Measurements from ENCODE around the gene ICAM2. TPM values are rescaled to one million over a fixed set of nuclear protein-coding genes. Genes with fewer than 3 reads are reported as not detected.
"Not testable (repeated sequence)": the region's sequence is repeated elsewhere in the genome, so short reads cannot be mapped to it uniquely, and the experiment has no call there.

Gene ICAM2
- total RNA-seq, 3 donors from 2014 or later: 6.9 to 14.2 (median 10.3) TPM

- H3K4me3 ChIP-seq: no peak overlapping the region
- no peaks in the 10 kb centered on the region for H3K9me3 ChIP-seq
- intact Hi-C loops (cut with DNase I, micrococcal nuclease): loop anchor here in 1 of 2 donors (5.0 to 10.0 kb wide), 2 partner anchors 84 to 103 kb away; partner anchors contain the start of gene ERN1
- peak in 2 of 3 donors; percentile 57 to 90 for DNase-seq
- no peaks in the 10 kb centered on the region for H3K36me3 ChIP-seq (ENCODE audit: low read depth)
- peak; percentile 65 for ATAC-seq
- TF ChIP-seq CTCF (IDR thresholded peaks at IDR 0.05): peak; percentile 37
- peaks cover 6% of the 10 kb centered on the region for H3K4me1 ChIP-seq (ENCODE audit: low read depth)
These were observed 8.5 kb upstream of the ICAM2 start for GRCh38 chr17:64028874-64029464.

- peak; percentile 79 to 93 (median 86) for DNase-seq
- H3K4me3 ChIP-seq: no peak overlapping the region
- intact Hi-C loops (cut with DNase I, micrococcal nuclease): loop anchor here (2.0 to 10.0 kb wide), 3 partner anchors 81 to 109 kb away; partner anchors contain the start of gene ERN1 (in 1 of the 2)
- peak; percentile 83 for TF ChIP-seq CTCF (IDR thresholded peaks at IDR 0.05)
- ATAC-seq: peak; percentile 94
- H3K9me3 ChIP-seq: no peaks in the 10 kb centered on the region
- H3K4me1 ChIP-seq (ENCODE audit: low read depth): peaks cover 6% of the 10 kb centered on the region
- no peaks in the 10 kb centered on the region for H3K36me3 ChIP-seq (ENCODE audit: low read depth)
These were observed 5.4 kb upstream of the ICAM2 start for GRCh38 chr17:64025732-64026294.

- no peak for TF ChIP-seq CTCF (IDR thresholded peaks at IDR 0.05)
- H3K9me3 ChIP-seq: no peaks in the 10 kb centered on the region
- intact Hi-C loops (cut with DNase I, micrococcal nuclease): loop anchor here in 1 of 2 donors (5.0 to 10.0 kb wide), 2 partner anchors 80 to 107 kb away; partner anchors contain the start of gene ERN1
- DNase-seq (peak in 1 of 3 donors; percentile 23), ATAC-seq (peak; percentile 35)
- peaks cover 6% of the 10 kb centered on the region for H3K4me1 ChIP-seq (ENCODE audit: low read depth)
- H3K4me3 ChIP-seq: no peak overlapping the region
- H3K36me3 ChIP-seq (ENCODE audit: low read depth): no peaks in the 10 kb centered on the region
These were observed 4.6 kb upstream of the ICAM2 start for GRCh38 chr17:64024781-64025731.

GRCh38 chr17:64024215-64024654, 3.8 kb upstream of the ICAM2 start:
- DNase-seq (peak in 1 of 3 donors; percentile 0), ATAC-seq (no peak)
- peaks cover 6% of the 10 kb centered on the region for H3K4me1 ChIP-seq (ENCODE audit: low read depth)
- intact Hi-C loops (cut with DNase I, micrococcal nuclease): loop anchor here in 1 of 2 donors (10.0 kb wide), 1 partner anchor 79 kb away; no protein-coding TSS in a partner anchor
- no peak overlapping the region for H3K4me3 ChIP-seq
- H3K9me3 ChIP-seq: no peaks in the 10 kb centered on the region
- TF ChIP-seq CTCF (IDR thresholded peaks at IDR 0.05): no peak
- H3K36me3 ChIP-seq (ENCODE audit: low read depth): no peaks in the 10 kb centered on the region

- no peak for TF ChIP-seq CTCF (IDR thresholded peaks at IDR 0.05)
- ATAC-seq: no peak
- intact Hi-C loops (cut with DNase I, micrococcal nuclease): loop anchor here in 1 of 2 donors (10.0 kb wide), 1 partner anchor 78 kb away; no protein-coding TSS in a partner anchor
- H3K9me3 ChIP-seq: no peaks in the 10 kb centered on the region
- no peak for DNase-seq
- peaks cover 6% of the 10 kb centered on the region for H3K4me1 ChIP-seq (ENCODE audit: low read depth)
- no peak overlapping the region for H3K4me3 ChIP-seq
- H3K36me3 ChIP-seq (ENCODE audit: low read depth): no peaks in the 10 kb centered on the region
These were observed 2.2 kb upstream of the ICAM2 start for GRCh38 chr17:64022611-64023063.

GRCh38 chr17:64019551-64019961, 877 bp downstream of the ICAM2 start:
- DNase-seq; H3K36me3 ChIP-seq (ENCODE audit: low read depth); H3K4me1 ChIP-seq (ENCODE audit: low read depth); H3K9me3 ChIP-seq; intact Hi-C loops (cut with DNase I, micrococcal nuclease); H3K4me3 ChIP-seq: not testable (repeated sequence)
- peak; percentile 11 for ATAC-seq
